Mammary epithelial cell (primary cell): ENCODE measurements around the gene DSCAM.

Experiments used
- EZH2 ChIP-seq: IDR thresholded peaks from 2 replicates; pipeline ENCODE4 v1.6.1; 2012; ENCODE audit warnings: low read length, inconsistent platforms, borderline replicate concordance
- TF ChIP-seq, protein P1 (sequence below), 2 donors: IDR thresholded peaks in 1 of 2; conservative IDR thresholded peaks in 1 of 2; 2 replicates each; pipeline ENCODE4 v1.5.1; 2011 to 2012; ENCODE audit warnings: inconsistent platforms in 2 of 2, low read length in 2 of 2, mild to moderate bottlenecking in 2 of 2, control low read depth in 1 of 2, low read depth in 1 of 2; ENCODE audit not compliant: insufficient read depth in 1 of 2; ENCODE audit errors: extremely low read depth in 1 of 2

DNA sequence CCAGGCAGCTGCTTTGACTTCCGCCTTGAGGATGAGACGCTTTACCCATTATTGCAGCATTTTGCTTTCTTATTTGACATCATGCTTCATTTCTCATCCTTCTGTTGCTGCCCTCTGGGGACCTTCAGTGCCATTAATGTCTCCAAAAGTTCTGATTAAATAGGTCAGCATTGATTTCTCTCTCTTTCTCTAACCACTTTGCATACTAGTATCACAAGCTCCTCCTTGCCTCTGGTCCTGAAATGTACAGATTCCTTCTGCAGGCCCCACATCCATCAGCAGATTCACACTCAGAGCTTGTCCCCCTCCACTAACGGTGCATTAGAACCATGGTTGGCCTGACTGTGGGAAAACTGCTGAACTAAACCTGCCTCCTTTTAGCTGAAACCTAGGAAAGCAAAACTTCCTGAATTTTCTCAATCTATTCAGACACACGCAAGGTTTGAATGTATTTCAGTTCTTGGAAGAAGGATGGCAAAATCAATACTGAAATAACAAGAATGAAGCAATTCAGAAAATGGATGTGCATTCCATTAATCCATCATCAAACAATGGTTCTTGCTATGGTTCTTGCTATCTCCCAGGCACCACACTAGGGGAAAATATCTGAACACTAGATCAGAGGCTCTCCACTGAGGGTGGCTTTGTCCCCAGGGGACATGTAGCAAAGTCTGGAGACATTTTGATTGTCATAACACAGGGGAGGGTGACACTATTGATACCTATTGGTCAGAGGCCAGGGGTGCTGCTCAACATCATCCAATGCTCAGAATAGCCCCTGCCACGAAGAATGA lies 825.2 kb downstream of the DSCAM start:
- TF ChIP-seq, protein P1, sequence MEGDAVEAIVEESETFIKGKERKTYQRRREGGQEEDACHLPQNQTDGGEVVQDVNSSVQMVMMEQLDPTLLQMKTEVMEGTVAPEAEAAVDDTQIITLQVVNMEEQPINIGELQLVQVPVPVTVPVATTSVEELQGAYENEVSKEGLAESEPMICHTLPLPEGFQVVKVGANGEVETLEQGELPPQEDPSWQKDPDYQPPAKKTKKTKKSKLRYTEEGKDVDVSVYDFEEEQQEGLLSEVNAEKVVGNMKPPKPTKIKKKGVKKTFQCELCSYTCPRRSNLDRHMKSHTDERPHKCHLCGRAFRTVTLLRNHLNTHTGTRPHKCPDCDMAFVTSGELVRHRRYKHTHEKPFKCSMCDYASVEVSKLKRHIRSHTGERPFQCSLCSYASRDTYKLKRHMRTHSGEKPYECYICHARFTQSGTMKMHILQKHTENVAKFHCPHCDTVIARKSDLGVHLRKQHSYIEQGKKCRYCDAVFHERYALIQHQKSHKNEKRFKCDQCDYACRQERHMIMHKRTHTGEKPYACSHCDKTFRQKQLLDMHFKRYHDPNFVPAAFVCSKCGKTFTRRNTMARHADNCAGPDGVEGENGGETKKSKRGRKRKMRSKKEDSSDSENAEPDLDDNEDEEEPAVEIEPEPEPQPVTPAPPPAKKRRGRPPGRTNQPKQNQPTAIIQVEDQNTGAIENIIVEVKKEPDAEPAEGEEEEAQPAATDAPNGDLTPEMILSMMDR (conservative IDR thresholded peaks at IDR 0.05 in 1 of 2, IDR thresholded peaks at IDR 0.05 in 1 of 2; ENCODE audit: extremely low read depth in 1 of 2, insufficient read depth in 1 of 2, low read depth in 1 of 2, low read length in 2 of 2) = no peak
- no peak for TF ChIP-seq EZH2
